ENCODE measurements around the gene SLC30A10.
"Not testable (repeated sequence)": the region's sequence is repeated elsewhere in the genome, so short reads cannot be mapped to it uniquely, and the experiment has no call there.

SLC30A10 gene

GRCh38 chr1:219871427-219872057, 56.8 kb downstream of the SLC30A10 start:
- no peak overlapping the region for H3K27ac ChIP-seq
- no peak for TF ChIP-seq CTCF (conservative IDR thresholded peaks at IDR 0.05)

- H3K27ac ChIP-seq, result not testable (repeated sequence)
Observed at GRCh38 chr1:219868615-219869014, 59.7 kb downstream of the SLC30A10 start.
